Activated naive CD4-positive, alpha-beta T cell treated with anti-CD3 and anti-CD28 coated beads, Interleukin-2, amount 10 ng/mL, durations not matched to agents 7 days and 5 days (primary cell): ENCODE data around the gene EPC2.
"Not testable (repeated sequence)": the region's sequence is repeated elsewhere in the genome, so short reads cannot be mapped to it uniquely, and the experiment has no call there.

Experiments
- CTCF ChIA-PET: fragments of 350-600 bp; sonication (Branson Sonifier 250); formaldehyde crosslinking; loops from one replicate; lab custom pipeline; 2021; ENCODE audit warnings: antibody characterized with exemption; lab: Charles Lee
- DNase-seq: peaks from one replicate; pipeline ENCODE4 v3.0.0-alpha.2; 2020
- H3K27ac Mint-ChIP-seq: one replicate; pipeline ENCODE4 v1.8.0; 2021; ENCODE audit warnings: mild to moderate bottlenecking, moderate library complexity, mixed read lengths
- H3K27me3 Mint-ChIP-seq: one replicate; pipeline ENCODE4 v1.8.0; 2021; ENCODE audit warnings: mild to moderate bottlenecking, mixed read lengths
- H3K36me3 Mint-ChIP-seq: one replicate; pipeline ENCODE4 v1.8.0; 2021; ENCODE audit warnings: mixed read lengths
- H3K4me1 Mint-ChIP-seq: one replicate; pipeline ENCODE4 v1.8.0; 2021; ENCODE audit warnings: mixed read lengths
- H3K4me3 Mint-ChIP-seq: one replicate; pipeline ENCODE4 v1.8.0; 2021; ENCODE audit warnings: mild to moderate bottlenecking, moderate library complexity, mixed read lengths
- H3K9me3 Mint-ChIP-seq: one replicate; pipeline ENCODE4 v1.8.0; 2021; ENCODE audit warnings: mixed read lengths

Gene EPC2

GRCh38 chr2:148739454-148740105, 95.0 kb downstream of the EPC2 start:
- Mint-ChIP-seq H3K9me3 (no peaks in the 10 kb centered on the region), H3K36me3 (peaks cover 9% of the 10 kb centered on the region), H3K4me3 (no peak overlapping the region), H3K27ac (no peak overlapping the region), H3K4me1 (peaks cover 4% of the 10 kb centered on the region), H3K27me3 (no peaks in the 10 kb centered on the region)
- CTCF ChIA-PET: no interaction called here
- no peak for DNase-seq

DNA sequence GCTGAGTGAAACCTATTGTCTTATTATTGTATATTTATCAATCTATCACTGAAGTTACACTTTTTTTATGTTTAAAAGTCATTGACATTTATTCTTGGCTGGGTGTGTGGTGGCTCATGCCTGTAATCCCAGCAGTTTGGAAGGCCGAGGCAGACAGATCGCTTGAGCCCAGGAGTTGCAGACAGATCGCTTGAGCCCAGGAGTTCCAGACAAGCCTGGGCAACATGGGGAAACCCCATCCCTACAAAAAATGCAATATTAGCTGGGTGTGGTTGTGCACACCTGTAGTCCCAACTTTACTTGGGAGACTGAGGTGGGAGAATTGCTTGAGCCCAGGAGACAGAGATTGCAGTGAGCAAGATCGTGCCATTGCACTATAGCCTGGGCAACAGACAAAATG, 97.8 kb downstream of the EPC2 start:
- Mint-ChIP-seq H3K4me3 (no peak overlapping the region), H3K4me1 (peaks cover 6% of the 10 kb centered on the region), H3K36me3 (peaks cover 25% of the 10 kb centered on the region), H3K9me3 (no peaks in the 10 kb centered on the region), H3K27ac (no peak overlapping the region), H3K27me3 (no peaks in the 10 kb centered on the region)
- DNase-seq: no peak
- CTCF ChIA-PET: no interaction called here

DNA sequence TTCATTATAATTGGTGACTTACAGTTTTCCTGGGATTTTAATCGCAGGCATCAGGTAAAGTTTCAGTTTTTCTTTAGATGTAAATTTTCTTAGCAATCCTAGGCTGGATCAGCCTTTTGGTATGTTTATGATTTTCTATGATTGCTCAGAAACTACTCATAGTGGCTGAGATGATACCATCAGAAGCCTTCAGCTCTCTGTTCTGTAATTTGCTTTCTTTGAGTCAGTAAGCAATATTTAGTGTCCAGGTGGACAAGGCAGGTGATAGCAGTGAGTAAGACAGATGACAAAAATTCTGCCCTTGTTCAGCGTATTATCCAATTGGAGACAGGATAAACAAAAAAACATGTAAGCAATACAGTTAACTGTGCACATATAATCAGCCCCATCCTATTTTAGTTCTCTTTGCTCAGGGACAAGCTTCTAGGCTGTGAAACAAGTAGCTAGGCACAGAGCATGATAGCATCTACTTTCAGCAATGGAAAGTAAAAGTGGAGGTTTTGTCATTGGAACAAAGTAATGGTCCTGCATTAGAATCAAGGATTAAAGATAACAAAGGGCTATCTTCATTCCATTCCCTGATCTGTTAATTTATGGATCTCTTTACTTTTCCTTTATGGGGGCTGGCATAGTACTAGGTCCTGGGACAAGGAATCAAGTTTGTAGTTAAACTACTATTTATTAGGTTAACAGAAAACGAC, 100.8 kb downstream of the EPC2 start:
- H3K4me3 Mint-ChIP-seq: no peak overlapping the region
- no peaks in the 10 kb centered on the region for H3K27me3 Mint-ChIP-seq
- CTCF ChIA-PET: no interaction called here
- H3K4me1 Mint-ChIP-seq: peaks cover 2% of the 10 kb centered on the region
- H3K36me3 Mint-ChIP-seq: peaks cover 35% of the 10 kb centered on the region
- no peak overlapping the region for H3K27ac Mint-ChIP-seq
- H3K9me3 Mint-ChIP-seq: no peaks in the 10 kb centered on the region
- no peak for DNase-seq

- CTCF ChIA-PET: no interaction called here
Measured at GRCh38 chr2:148746973-148747372, 102.4 kb downstream of the EPC2 start.

GRCh38 chr2:148751907-148752306, 107.4 kb downstream of the EPC2 start:
- CTCF ChIA-PET: no interaction called here
- Mint-ChIP-seq H3K27ac (no peak overlapping the region), H3K36me3 (peaks cover 38% of the 10 kb centered on the region), H3K4me3 (no peak overlapping the region), H3K27me3 (no peaks in the 10 kb centered on the region), H3K4me1 (no peaks in the 10 kb centered on the region), H3K9me3 (no peaks in the 10 kb centered on the region)
- no peak for DNase-seq

More at GRCh38 chr2:148746973-148747372, 102.4 kb downstream of the EPC2 start:
- Mint-ChIP-seq H3K4me3 (no peak overlapping the region), H3K36me3 (peaks cover 36% of the 10 kb centered on the region), H3K27me3 (no peaks in the 10 kb centered on the region), H3K27ac (no peak overlapping the region), H3K4me1 (peaks cover 2% of the 10 kb centered on the region), H3K9me3 (no peaks in the 10 kb centered on the region)
- DNase-seq: no peak

- CTCF ChIA-PET: no interaction called here
- DNase-seq: no peak
- no peak overlapping the region for H3K4me3 Mint-ChIP-seq
- no peaks in the 10 kb centered on the region for H3K4me1 Mint-ChIP-seq
- no peaks in the 10 kb centered on the region for H3K9me3 Mint-ChIP-seq
- peaks cover 29% of the 10 kb centered on the region for H3K36me3 Mint-ChIP-seq
- no peak overlapping the region for H3K27ac Mint-ChIP-seq
- no peaks in the 10 kb centered on the region for H3K27me3 Mint-ChIP-seq
Measured at GRCh38 chr2:148752977-148753376, 108.4 kb downstream of the EPC2 start.

GRCh38 chr2:148754864-148755263, 110.3 kb downstream of the EPC2 start:
- no peaks in the 10 kb centered on the region for H3K4me1 Mint-ChIP-seq
- no peak for DNase-seq
- H3K27ac Mint-ChIP-seq: no peak overlapping the region
- no peaks in the 10 kb centered on the region for H3K27me3 Mint-ChIP-seq
- no peak overlapping the region for H3K4me3 Mint-ChIP-seq
- CTCF ChIA-PET: no interaction called here
- peaks cover 27% of the 10 kb centered on the region for H3K36me3 Mint-ChIP-seq
- H3K9me3 Mint-ChIP-seq: no peaks in the 10 kb centered on the region

DNA sequence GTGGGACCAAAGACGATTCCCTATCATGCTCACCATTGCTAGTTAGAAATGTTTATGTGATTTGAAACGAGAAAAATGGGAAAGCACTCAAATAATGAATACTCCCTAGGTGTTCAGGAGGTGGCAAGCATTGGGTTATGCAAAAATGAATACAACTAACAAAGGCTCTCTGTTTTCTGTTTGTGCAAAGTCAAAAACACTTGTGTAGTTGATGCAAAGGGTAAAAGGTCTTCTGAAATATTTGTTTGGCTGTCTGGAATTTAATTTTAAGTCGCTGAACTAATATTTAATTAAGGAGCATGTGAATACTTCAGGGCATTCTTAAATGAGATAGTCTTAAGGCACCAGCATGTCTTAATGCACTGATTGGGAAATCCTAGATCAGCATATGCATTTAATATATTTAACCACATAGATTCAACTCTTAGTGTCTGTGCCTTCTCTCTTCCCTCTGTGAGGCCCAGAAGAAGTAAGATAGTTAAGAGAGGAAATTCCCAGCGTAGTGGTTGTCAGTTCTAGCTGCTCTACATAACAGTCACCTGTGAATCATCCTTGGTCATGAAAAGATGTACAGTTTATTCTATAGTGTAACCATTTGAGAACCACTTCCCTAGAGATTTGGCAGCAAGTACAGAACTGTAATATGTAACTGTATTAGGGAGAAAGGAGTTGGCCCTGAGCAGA, 111.9 kb downstream of the EPC2 start:
- no peaks in the 10 kb centered on the region for H3K9me3 Mint-ChIP-seq
- no peak overlapping the region for H3K27ac Mint-ChIP-seq
- H3K36me3 Mint-ChIP-seq: peaks cover 25% of the 10 kb centered on the region
- no peaks in the 10 kb centered on the region for H3K27me3 Mint-ChIP-seq
- no peak for DNase-seq
- no peak overlapping the region for H3K4me3 Mint-ChIP-seq
- CTCF ChIA-PET: no interaction called here
- H3K4me1 Mint-ChIP-seq: no peaks in the 10 kb centered on the region

DNA sequence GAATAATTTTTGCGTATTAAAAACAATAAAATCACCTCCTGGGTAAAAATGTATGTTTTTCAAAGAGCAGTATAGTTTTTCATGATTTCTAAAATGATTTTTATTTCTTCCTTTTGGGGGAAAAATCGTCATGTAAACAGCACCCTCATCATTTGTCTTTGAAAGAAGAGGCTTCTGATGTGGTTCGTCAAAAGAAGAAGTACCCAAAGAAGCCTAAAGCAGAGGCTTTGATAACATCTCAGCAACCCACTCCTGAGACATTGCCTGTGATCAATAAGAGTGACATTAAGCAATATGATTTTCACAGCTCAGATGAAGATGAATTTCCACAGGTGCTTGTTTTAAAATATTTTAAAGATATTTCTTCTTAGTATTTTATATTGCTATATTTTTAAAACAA, 120.3 kb downstream of the EPC2 start:
- no peak overlapping the region for H3K4me3 Mint-ChIP-seq
- CTCF ChIA-PET: no interaction called here

DNA sequence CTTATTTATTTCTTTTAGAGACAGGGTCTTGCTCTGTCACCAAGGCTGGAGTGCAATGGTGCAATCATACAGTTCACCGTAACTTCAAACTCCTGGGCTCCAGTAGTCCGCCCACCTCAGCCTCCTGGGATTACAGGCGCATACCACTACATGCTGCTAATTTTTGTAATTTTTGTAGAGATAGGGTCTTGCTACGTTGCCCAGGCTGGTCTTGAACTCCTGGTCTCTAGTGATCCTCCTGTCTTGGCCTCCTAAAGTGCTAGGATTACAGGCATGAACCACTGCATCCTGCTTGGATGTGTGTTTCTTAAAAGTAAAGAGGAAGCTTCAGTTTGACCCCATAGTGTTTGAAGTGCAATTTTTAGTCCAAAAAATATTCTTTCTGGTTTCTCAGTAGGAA, 125.5 kb downstream of the EPC2 start:
- H3K4me1 Mint-ChIP-seq: peaks cover 1% of the 10 kb centered on the region
- CTCF ChIA-PET: no interaction called here
- no peak overlapping the region for H3K27ac Mint-ChIP-seq
- H3K36me3 Mint-ChIP-seq: peaks cover 29% of the 10 kb centered on the region
- no peak for DNase-seq
- no peaks in the 10 kb centered on the region for H3K9me3 Mint-ChIP-seq
- no peaks in the 10 kb centered on the region for H3K27me3 Mint-ChIP-seq
- no peak overlapping the region for H3K4me3 Mint-ChIP-seq

More for the DNA sequence above, 120.3 kb downstream of the EPC2 start:
- Mint-ChIP-seq H3K9me3 (no peaks in the 10 kb centered on the region), H3K4me1 (peaks cover 11% of the 10 kb centered on the region), H3K27me3 (no peaks in the 10 kb centered on the region), H3K36me3 (peaks cover 28% of the 10 kb centered on the region), H3K27ac (no peak overlapping the region)
- no peak for DNase-seq

- peaks cover 50% of the 10 kb centered on the region for H3K36me3 Mint-ChIP-seq
- H3K27me3 Mint-ChIP-seq: no peaks in the 10 kb centered on the region
- H3K4me1 Mint-ChIP-seq: no peaks in the 10 kb centered on the region
- no peaks in the 10 kb centered on the region for H3K9me3 Mint-ChIP-seq
- CTCF ChIA-PET: no interaction called here
- no peak overlapping the region for H3K4me3 Mint-ChIP-seq
- DNase-seq: no peak
- H3K27ac Mint-ChIP-seq: no peak overlapping the region
Measured at GRCh38 chr2:148781544-148781943, 137.0 kb downstream of the EPC2 start.

- H3K27me3 Mint-ChIP-seq: no peaks in the 10 kb centered on the region
- H3K9me3 Mint-ChIP-seq: no peaks in the 10 kb centered on the region
- H3K4me3 Mint-ChIP-seq: no peak overlapping the region
- no peak overlapping the region for H3K27ac Mint-ChIP-seq
- DNase-seq: no peak
- peaks cover 45% of the 10 kb centered on the region for H3K36me3 Mint-ChIP-seq
- CTCF ChIA-PET: no interaction called here
- no peaks in the 10 kb centered on the region for H3K4me1 Mint-ChIP-seq
Measured at GRCh38 chr2:148789059-148789458, 144.5 kb downstream of the EPC2 start.

DNA sequence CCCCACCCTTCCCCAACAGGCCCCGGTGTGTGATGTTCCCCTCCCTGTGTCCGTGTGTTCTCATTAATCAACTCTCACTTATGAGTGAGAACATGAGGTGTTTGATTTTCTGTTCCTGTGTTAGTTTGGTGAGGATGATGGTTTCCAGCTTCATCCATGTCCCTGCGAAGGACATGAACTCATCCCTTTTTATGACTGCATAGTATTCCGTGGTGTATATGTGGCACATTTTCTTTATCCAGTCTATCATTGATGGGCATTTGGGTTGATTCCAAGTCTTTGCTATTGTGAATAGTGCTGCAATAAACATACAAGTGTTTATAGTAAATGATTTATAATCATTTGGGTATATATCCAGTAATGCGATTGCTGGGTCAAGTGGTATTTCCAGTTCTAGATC, 145.6 kb downstream of the EPC2 start:
- H3K4me3 Mint-ChIP-seq, H3K4me1 Mint-ChIP-seq: not testable (repeated sequence)

DNA sequence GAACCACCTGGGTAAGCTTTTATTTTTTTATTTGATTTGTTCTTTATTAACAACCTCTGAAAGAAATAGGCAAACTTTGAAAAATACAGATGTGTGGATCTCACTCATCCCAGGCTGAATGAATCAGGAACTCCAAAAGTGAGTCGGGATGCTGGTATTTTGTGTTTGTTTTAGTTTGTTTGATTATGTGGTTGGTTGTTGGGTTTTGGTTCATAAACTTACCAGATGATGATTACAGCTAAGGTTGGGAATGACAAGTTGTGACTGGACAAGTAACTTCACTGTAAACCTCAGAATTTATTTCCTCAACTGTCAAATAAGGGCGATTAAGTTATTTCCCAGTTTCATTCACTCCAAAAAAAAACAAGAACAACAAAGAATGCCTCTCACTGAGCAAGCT, 150.0 kb downstream of the EPC2 start:
- no peaks in the 10 kb centered on the region for H3K9me3 Mint-ChIP-seq
- peaks cover 7% of the 10 kb centered on the region for H3K36me3 Mint-ChIP-seq
- H3K4me1 Mint-ChIP-seq: no peaks in the 10 kb centered on the region
- no peak for DNase-seq
- no peak overlapping the region for H3K27ac Mint-ChIP-seq
- no peak overlapping the region for H3K4me3 Mint-ChIP-seq
- peaks cover 12% of the 10 kb centered on the region for H3K27me3 Mint-ChIP-seq
- CTCF ChIA-PET: no interaction called here

More for the DNA sequence above, 145.6 kb downstream of the EPC2 start:
- Mint-ChIP-seq H3K36me3 (peaks cover 34% of the 10 kb centered on the region), H3K27ac (peak overlapping the region; percentile 31)
- DNase-seq, H3K9me3 Mint-ChIP-seq, CTCF ChIA-PET, H3K27me3 Mint-ChIP-seq: not testable (repeated sequence)
